ENCODE results near the gene LCP2.

Gene LCP2

DNA sequence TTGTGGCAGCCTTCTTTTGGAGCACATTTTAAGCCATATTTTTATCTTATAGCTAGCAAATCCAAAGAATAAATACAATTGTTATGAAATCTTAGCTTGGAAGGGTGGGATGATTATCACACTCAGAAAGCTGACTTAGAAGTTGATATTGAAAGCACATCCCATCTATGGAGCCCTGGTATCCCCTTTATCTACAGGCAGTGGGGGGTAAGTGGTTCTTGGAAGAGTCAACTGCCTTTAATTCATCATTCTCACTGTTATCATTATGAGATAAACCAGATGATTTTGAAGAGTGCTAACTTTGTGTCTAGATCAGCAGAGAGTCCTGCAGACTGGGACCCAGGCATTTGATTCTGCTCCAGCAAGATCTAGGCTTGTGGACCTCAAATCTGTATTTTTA is 3.0 kb downstream of the LCP2 start:
- no peak for DNase-seq

DNA sequence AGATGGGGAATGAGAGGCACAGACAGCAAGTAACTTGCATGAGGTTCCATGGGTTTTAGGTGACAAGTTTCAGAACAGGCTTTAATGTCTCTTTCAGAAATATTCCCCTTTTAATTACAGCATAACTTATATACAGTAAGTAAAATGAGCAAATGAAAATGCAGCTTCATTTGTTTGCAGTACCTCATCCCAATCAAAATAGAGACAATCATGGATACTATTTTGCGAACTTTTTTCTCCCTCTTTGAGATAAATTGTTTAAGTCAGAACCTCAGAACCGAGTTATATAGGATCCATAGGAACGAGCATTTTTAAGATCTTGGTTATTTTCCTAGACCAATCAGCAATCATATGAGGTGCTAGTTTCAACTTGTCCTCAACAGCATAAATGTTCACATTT is 3.5 kb downstream of the LCP2 start:
- DNase-seq, result no peak

DNA sequence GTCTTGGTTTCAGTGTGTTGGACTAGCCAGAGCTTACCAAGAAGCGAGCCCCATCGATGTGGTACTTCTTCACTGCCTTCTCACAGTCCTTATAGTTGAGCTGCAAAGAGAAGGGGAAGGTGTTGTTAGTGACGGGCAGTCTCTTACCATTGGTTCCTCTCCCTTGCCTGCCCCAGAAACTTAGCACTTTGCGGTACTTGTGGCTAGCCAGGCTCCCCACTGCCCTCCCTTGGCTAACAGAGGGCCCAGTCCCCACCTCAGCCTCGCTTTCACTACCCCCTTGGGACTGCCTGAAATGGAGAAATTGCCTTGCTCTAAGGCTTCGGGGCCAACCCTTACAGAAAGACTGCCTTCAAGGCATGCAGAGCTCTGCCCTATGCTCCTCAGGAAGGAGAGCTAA is 4.3 kb downstream of the LCP2 start:
- DNase-seq, result no peak

DNA sequence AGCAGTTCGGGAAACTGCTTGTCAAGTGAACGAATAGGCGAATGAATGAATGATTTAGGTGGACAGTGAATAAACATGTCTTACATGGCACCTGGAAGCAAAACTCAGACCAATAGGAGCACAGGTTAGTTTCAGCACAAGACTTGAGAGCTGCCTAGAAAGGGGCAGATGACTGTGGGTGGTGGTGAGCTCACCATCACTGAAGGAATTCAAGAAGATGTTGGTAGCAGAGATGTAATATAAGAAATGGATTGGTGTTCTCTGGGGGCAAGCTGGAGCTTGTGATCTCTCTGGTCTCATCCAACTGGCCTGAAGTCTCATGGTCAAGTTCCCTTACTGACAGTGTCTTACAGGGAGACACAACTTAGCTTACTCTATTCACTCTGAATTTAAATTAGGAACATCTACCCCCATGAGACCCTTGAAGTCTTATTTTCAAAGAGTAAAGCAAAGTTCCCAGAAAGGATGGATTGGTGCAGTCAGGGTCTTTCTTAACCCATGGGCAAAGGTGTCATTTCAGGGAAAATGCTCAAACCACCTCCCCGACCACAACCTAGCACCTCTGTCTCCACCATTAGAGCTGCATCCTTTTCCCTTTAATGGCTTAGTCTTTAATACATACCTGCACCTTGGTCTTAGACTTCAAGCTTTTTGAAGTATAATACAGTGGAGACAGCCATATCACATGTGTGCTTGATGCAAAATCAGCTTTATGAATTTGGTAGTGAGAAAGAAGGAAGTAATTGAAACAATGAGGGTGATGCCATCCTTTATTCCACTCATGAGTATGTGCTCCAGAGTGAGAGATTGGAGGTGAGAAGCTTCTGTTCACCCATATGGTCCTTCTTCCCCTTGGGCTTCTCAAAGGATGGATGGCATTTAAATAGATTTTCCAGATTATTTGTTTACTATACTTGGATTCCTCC is 5.1 kb downstream of the LCP2 start:
- DNase-seq, result no peak

GRCh38 chr5:170290498-170290897 is 7.1 kb downstream of the LCP2 start:
- DNase-seq, result peak; percentile 18

- peak; percentile 19 for DNase-seq
Measured at GRCh38 chr5:170289764-170290163, 7.8 kb downstream of the LCP2 start.

- DNase-seq, result peak; percentile 27
Measured at GRCh38 chr5:170289121-170289520, 8.5 kb downstream of the LCP2 start.

DNA sequence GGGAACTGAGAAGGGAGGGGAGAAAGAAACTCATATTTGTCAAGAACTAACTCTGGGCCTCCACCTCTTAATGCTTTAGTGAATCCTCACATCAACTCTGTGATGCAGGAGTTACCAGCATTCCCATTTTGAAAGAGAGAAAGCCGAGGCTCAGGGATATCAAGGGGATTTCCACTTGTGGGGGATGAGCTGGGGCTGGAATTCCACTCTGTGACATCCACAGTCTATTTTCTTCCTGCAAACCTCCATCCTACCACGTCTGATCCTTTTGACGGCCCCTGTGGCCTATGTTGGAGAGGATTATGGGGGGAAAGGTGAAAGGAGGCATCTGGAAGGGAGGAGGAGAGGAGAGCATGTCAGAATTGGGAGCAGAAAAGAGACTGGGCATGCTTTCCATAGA is 9.0 kb downstream of the LCP2 start:
- DNase-seq, result peak; percentile 16

- DNase-seq, result no peak
Measured at GRCh38 chr5:170288151-170288550, 9.4 kb downstream of the LCP2 start.

DNA sequence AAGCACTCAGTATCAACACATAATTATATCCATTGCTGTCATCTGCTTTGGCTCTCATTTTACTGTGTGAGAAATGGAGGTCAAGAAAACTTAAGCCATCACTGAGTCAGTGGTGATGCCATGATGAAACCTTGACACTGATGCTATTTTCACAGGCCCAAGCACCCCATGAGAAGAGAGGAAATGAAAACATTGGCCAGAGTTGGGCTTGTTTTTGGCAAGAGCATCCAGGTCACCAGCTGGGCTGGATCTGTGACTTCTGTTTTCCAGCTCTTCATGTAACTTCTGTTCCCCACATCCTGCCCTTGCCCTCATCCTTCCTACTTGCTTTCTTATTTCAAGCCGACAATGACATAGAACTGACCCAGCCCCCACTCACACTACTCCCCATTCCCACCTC is 10.0 kb downstream of the LCP2 start:
- peak; percentile 22 for DNase-seq

DNA sequence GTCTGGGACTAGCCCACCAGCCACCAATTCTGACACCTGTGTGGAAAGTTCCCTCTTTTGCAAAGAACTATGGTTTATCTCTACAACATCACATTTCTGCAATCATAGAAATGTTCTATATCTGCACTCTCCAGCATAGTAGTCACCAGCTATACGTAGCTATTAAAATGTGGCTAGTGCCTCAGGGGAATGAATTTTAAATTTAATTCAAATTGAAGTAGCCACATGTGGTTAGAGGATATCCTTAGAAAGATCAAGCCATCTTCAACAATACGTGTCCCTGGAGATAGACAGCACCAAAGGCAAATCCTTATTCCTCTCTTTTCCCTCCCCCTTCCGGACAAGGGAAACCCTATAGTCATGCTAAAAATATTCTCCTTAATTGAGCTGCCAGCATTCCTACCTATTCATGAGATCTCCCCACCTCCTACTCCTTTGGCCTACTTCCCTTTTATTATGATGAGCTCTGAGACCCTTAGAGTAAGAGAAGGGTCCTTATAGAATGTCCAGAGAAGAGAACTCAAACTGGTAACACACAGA is 11.1 kb downstream of the LCP2 start:
- no peak for DNase-seq

GRCh38 chr5:170285181-170285580 is 12.4 kb downstream of the LCP2 start:
- DNase-seq, result no peak

GRCh38 chr5:170284231-170284630 is 13.3 kb downstream of the LCP2 start:
- no peak for DNase-seq

- DNase-seq, result peak; percentile 19
Measured at GRCh38 chr5:170283296-170283695, 14.3 kb downstream of the LCP2 start.

- DNase-seq, result peak; percentile 19
Measured at GRCh38 chr5:170280011-170280493, 17.5 kb downstream of the LCP2 start.

DNA sequence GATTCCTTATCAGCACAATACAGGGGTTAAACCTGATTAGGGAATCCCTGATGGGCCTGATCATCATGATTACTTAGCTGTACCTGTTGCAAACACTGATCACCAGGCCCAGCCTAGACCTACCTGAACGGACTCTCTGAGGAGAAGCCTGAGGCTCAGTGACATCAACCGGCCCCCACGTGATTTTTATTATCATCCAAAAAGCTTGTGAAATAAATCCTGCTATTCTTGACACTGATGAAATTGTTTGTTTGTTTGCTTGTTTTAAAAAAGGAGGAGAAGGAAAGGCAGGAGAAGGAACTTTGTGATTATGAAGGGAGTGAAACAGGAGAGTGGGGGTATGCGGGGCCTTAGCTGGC is 18.1 kb downstream of the LCP2 start:
- no peak for DNase-seq

GRCh38 chr5:170278611-170279458 is 18.7 kb downstream of the LCP2 start:
- peak; percentile 86 for DNase-seq

- DNase-seq, result peak; percentile 33
Measured at GRCh38 chr5:170277867-170278281, 19.7 kb downstream of the LCP2 start.

- no peak for DNase-seq
Measured at GRCh38 chr5:170276140-170276539, 21.4 kb downstream of the LCP2 start.

- peak; percentile 54 for DNase-seq
Measured at GRCh38 chr5:170275376-170275994, 22.1 kb downstream of the LCP2 start.

DNA sequence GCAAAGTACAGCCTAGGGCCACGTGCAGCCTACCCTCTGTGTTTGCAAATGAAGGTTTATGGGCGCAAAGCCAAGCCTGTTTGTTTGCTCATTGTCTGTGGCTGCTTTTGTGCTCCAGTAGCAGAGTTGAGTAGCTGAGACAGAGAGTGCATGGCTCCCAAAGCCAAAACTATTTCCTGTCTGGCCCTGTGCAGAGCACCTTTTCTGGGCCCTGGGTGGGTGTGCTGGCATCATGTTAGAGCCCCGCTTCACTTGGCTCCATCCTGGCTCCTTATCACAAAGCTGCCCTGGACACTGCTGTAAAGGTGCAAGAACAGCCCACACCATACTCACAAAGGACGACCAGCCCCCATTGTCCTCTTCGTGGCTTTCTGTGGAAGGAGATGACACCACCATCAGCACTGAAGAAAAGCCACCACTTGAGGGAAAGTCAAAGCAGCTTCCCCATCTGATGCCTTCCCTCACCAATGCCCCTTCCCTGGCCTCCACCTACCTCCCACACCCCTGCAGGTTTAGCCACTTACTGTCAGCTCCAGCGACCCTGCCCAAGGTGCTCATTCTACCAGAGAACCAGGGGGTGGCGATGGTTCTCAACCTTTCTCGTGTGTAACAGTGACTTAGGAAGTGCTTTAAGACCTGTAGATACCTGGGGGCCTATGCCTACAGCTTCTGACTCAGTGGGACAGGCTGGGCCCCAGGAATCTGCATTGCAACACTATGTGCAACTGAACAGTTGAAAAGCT is 23.4 kb downstream of the LCP2 start:
- DNase-seq, result peak; percentile 63

Data from activated T-cell treated with anti-CD3 and anti-CD28 coated beads, Interleukin-2, amount 50 U/mL, for 1 hour (primary cell).